GM23338 (cell line): ENCODE measurements around the gene MFAP3. TPM values are rescaled to one million over a fixed set of nuclear protein-coding genes. Genes with fewer than 3 reads are reported as not detected.

Experiments
- ATAC-seq: fragments of 200-7000 bp; cut with Tn5 transposase; 3 replicates; pipeline ENCODE4 v1.9.1; 2020
- DNase-seq: peaks from one replicate; pipeline ENCODE4 v3.0.0-alpha.2; 2015; ENCODE audit warnings: low spot score
- H2AFZ ChIP-seq: fragments of 200-600 bp; sonication (generic); 2 replicates; pipeline ENCODE4 v1.8.0; 2016; ENCODE audit warnings: antibody characterized with exemption, mild to moderate bottlenecking, moderate library complexity
- H3F3A ChIP-seq: fragments of 200-600 bp; sonication (generic); replicated peaks from 2 replicates; pipeline ENCODE4 v1.8.0; 2017; ENCODE audit warnings: antibody characterized with exemption, mixed run types, low read depth
- H3K27ac ChIP-seq: fragments of 200-600 bp; sonication (generic); 2 replicates; pipeline ENCODE4 v1.6.1; 2016; ENCODE audit warnings: low read depth
- H3K27me3 ChIP-seq: fragments of 200-600 bp; sonication (generic); 2 replicates; pipeline ENCODE4 v1.8.0; 2016; ENCODE audit warnings: mild to moderate bottlenecking, mixed run types, moderate library complexity; ENCODE audit not compliant: insufficient read depth
- H3K36me3 ChIP-seq: fragments of 200-600 bp; sonication (generic); 2 replicates; pipeline ENCODE4 v1.8.0; 2016; ENCODE audit warnings: mild to moderate bottlenecking; ENCODE audit not compliant: insufficient read depth
- H3K4me1 ChIP-seq: fragments of 200-600 bp; sonication (generic); 2 replicates; pipeline ENCODE4 v1.8.0; 2016; ENCODE audit warnings: mild to moderate bottlenecking, moderate library complexity; ENCODE audit not compliant: insufficient read depth
- H3K4me2 ChIP-seq: fragments of 200-600 bp; sonication (generic); 2 replicates; pipeline ENCODE4 v1.7.1; 2017; ENCODE audit warnings: mixed run types
- H3K4me3 ChIP-seq: fragments of 200-600 bp; sonication (generic); 2 replicates; pipeline ENCODE4 v1.6.1; 2016; ENCODE audit warnings: mixed run types
- H3K79me2 ChIP-seq: fragments of 200-600 bp; sonication (generic); replicated peaks from 2 replicates; pipeline ENCODE4 v1.8.0; 2017; ENCODE audit warnings: mild to moderate bottlenecking; ENCODE audit not compliant: insufficient read depth
- H3K9me2 ChIP-seq: fragments of 200-600 bp; sonication (generic); 2 replicates; pipeline ENCODE4 v1.8.0; 2017; ENCODE audit not compliant: insufficient read depth
- H4K20me1 ChIP-seq: fragments of 200-600 bp; sonication (generic); replicated peaks from 2 replicates; pipeline ENCODE4 v1.8.0; 2017; ENCODE audit warnings: mild to moderate bottlenecking; ENCODE audit not compliant: insufficient read depth
- H3K27ac Mint-ChIP-seq: 2 replicates; pipeline ENCODE4 v1.8.0; 2020; ENCODE audit warnings: inconsistent platforms, mild to moderate bottlenecking, moderate library complexity, mixed read lengths
- H3K27me3 Mint-ChIP-seq: 3 replicates; pipeline ENCODE4 v1.8.0; 2022; ENCODE audit warnings: low read depth, mild to moderate bottlenecking, moderate library complexity, mixed read lengths, inconsistent platforms; ENCODE audit not compliant: insufficient read depth, poor library complexity
- H3K36me3 Mint-ChIP-seq: 3 replicates; pipeline ENCODE4 v1.8.0; 2021; ENCODE audit warnings: low read depth, mild to moderate bottlenecking, inconsistent platforms, moderate library complexity, mixed read lengths
- H3K4me1 Mint-ChIP-seq: 3 replicates; pipeline ENCODE4 v1.8.0; 2020; ENCODE audit warnings: mild to moderate bottlenecking, inconsistent platforms, mixed read lengths
- H3K4me3 Mint-ChIP-seq: 3 replicates; pipeline ENCODE4 v1.8.0; 2021; ENCODE audit warnings: moderate library complexity, mild to moderate bottlenecking, inconsistent platforms, mixed read lengths
- H3K9me3 Mint-ChIP-seq: 3 replicates; pipeline ENCODE4 v1.8.0; 2020; ENCODE audit warnings: moderate library complexity, mild to moderate bottlenecking, inconsistent platforms, mixed read lengths
- CREB1 ChIP-seq: fragments of 250-450 bp; sonication (Bioruptor Pico); IDR thresholded peaks from 2 replicates; pipeline ENCODE4 v1.5.0; 2020; ENCODE audit warnings: low read depth, mild to moderate bottlenecking, moderate library complexity
- ETS1 ChIP-seq: IDR thresholded peaks from 2 replicates; pipeline ENCODE4 v1.6.1; 2016; ENCODE audit warnings: antibody characterized with exemption
- EZH2 ChIP-seq: fragments of 200-600 bp; sonication (generic); IDR thresholded peaks from one replicate; pipeline ENCODE4 v1.8.0; 2017; ENCODE audit warnings: antibody characterized with exemption, mild to moderate bottlenecking, low read depth; ENCODE audit not compliant: unreplicated experiment
- NANOG ChIP-seq: IDR thresholded peaks from 2 replicates; pipeline ENCODE4 v1.6.1; 2016; ENCODE audit warnings: antibody characterized with exemption, borderline replicate concordance
- REST ChIP-seq: IDR thresholded peaks from one replicate; pipeline ENCODE4 v1.6.1; 2018; ENCODE audit warnings: antibody characterized with exemption; ENCODE audit not compliant: unreplicated experiment
- STAT1 ChIP-seq: IDR thresholded peaks from one replicate; pipeline ENCODE4 v1.6.1; 2016; ENCODE audit warnings: antibody characterized with exemption; ENCODE audit not compliant: unreplicated experiment
- ZNF331 ChIP-seq: fragments of 250-450 bp; sonication (Bioruptor Pico); IDR thresholded peaks from 2 replicates; pipeline ENCODE4 v1.5.0; 2020; ENCODE audit warnings: low read depth, mild to moderate bottlenecking, moderate library complexity
- polyA plus RNA-seq: library from polyadenylated mRNA; unstranded; fragments of >200 nt; fragmentation: Nextera tagmentation; extraction: Ambion mirVana; gene quantifications from 2 replicates; pipeline ENCODE4 v1.2.1, GENCODE V29; 2016
- total RNA-seq: library from RNA; depleted of rRNA; stranded (reverse); fragments of >200 nt; shearing (Covaris generic); gene quantifications from 2 replicates; pipeline ENCODE4 v1.2.3, GENCODE V29; 2014
- TF ChIP-seq, protein P1 (sequence below), 2 experiments: fragments of 200-600 bp in 1 of 2; sonication (generic) in 1 of 2; conservative IDR thresholded peaks; 2 replicates each; pipeline versions ENCODE4 v1.5.1 to v1.6.1; 2016 to 2017; ENCODE audit warnings: antibody characterized with exemption in 2 of 2, low read depth in 2 of 2, mild to moderate bottlenecking in 2 of 2, moderate library complexity in 1 of 2

Gene MFAP3
- total and polyA plus RNA-seq, 2 experiments from 2014 or later = 2.9 to 47.5 TPM

DNA sequence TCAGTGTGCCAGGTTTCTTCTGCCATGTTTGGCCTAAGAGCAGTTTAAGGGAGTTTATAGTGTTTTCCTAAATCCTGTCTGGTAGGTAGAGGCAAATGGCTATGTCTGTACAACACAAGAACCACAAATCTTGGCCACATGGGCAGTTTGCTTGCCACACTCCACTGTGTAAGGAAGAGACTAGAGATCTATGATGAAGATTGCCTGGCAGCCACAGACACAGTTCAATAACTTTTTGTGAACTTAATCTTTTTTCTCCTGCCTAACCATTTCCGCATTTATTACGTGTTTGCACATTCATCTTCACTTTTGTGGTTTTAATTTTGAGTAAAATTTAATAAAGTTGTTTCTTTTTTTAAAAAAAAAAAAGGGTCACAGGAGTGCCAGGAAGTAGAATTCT is 5.8 kb downstream of the MFAP3 start:
- no peak overlapping the region for H2AFZ ChIP-seq
- no peaks in the 10 kb centered on the region for H3K27me3 ChIP-seq
- H3K4me3 Mint-ChIP-seq = no peak overlapping the region
- TF ChIP-seq CREB1 (CRISPR knock-in tag) (no peak), EZH2 (no peak), ETS1 (no peak), REST (no peak), ZNF331 (no peak), NANOG (no peak)
- TF ChIP-seq, protein P1, sequence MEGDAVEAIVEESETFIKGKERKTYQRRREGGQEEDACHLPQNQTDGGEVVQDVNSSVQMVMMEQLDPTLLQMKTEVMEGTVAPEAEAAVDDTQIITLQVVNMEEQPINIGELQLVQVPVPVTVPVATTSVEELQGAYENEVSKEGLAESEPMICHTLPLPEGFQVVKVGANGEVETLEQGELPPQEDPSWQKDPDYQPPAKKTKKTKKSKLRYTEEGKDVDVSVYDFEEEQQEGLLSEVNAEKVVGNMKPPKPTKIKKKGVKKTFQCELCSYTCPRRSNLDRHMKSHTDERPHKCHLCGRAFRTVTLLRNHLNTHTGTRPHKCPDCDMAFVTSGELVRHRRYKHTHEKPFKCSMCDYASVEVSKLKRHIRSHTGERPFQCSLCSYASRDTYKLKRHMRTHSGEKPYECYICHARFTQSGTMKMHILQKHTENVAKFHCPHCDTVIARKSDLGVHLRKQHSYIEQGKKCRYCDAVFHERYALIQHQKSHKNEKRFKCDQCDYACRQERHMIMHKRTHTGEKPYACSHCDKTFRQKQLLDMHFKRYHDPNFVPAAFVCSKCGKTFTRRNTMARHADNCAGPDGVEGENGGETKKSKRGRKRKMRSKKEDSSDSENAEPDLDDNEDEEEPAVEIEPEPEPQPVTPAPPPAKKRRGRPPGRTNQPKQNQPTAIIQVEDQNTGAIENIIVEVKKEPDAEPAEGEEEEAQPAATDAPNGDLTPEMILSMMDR (conservative IDR thresholded peaks at IDR 0.05; ENCODE audit: low read depth in 2 of 2) = no peak
- no peak overlapping the region for H3K4me2 ChIP-seq
- H3K27ac Mint-ChIP-seq = no peak overlapping the region
- H3K4me1 ChIP-seq = peaks cover 8% of the 10 kb centered on the region
- no peaks in the 10 kb centered on the region for H3K36me3 Mint-ChIP-seq
- no peak for DNase-seq
- H3K4me1 Mint-ChIP-seq = peaks cover 2% of the 10 kb centered on the region; the same call in 2 of the 3 replicates
- H4K20me1 ChIP-seq = peaks cover 10% of the 10 kb centered on the region; the same call in 1 of the 2 replicates
- peaks cover 26% of the 10 kb centered on the region for H3K79me2 ChIP-seq
- H3K27ac ChIP-seq = no peak overlapping the region
- no peaks in the 10 kb centered on the region for H3K27me3 Mint-ChIP-seq
- H3F3A ChIP-seq = no peaks in the 10 kb centered on the region
- H3K9me2 ChIP-seq = no peaks in the 10 kb centered on the region
- H3K4me3 ChIP-seq = no peak overlapping the region
- H3K36me3 ChIP-seq = no peaks in the 10 kb centered on the region
- ATAC-seq = no peak
- H3K9me3 Mint-ChIP-seq = no peaks in the 10 kb centered on the region

DNA sequence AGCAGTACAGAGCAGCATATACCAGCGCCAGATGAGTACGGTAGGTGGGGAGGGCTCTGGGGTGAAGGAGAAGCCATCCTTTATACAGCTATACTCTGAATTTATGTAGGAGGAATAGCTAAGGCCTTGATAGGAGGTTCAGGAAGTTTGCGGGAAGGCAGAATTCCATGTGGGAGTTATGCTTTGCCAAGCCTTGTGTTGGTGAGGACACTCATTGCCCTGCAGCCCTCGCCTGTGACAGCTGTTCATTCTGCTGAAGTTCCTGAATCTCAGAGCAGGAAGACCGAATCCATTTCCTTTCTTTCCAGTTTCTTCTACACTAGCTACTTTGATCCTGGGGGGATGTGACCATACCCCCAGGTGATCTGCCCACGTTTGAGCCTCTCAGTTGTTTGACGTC is 7.7 kb downstream of the MFAP3 start:
- H3K4me2 ChIP-seq = no peak overlapping the region
- no peak overlapping the region for H3K4me3 ChIP-seq
- H3K27me3 ChIP-seq = no peaks in the 10 kb centered on the region
- no peak overlapping the region for H2AFZ ChIP-seq
- Mint-ChIP-seq H3K27me3 (no peaks in the 10 kb centered on the region), H3K9me3 (no peaks in the 10 kb centered on the region), H3K27ac (no peak overlapping the region), H3K4me1 (no peaks in the 10 kb centered on the region), H3K36me3 (no peaks in the 10 kb centered on the region), H3K4me3 (no peak overlapping the region)
- ATAC-seq (no peak), DNase-seq (no peak)
- no peaks in the 10 kb centered on the region for H3K4me1 ChIP-seq
- no peaks in the 10 kb centered on the region for H3F3A ChIP-seq
- H3K36me3 ChIP-seq = no peaks in the 10 kb centered on the region
- no peak overlapping the region for H3K27ac ChIP-seq
- H3K79me2 ChIP-seq = peaks cover 9% of the 10 kb centered on the region; the same call in 1 of the 2 replicates
- peaks cover 10% of the 10 kb centered on the region; the same call in 1 of the 2 replicates for H4K20me1 ChIP-seq
- no peaks in the 10 kb centered on the region for H3K9me2 ChIP-seq
- TF ChIP-seq, protein P1 (conservative IDR thresholded peaks at IDR 0.05; ENCODE audit: low read depth in 2 of 2) = no peak
- TF ChIP-seq ETS1 (no peak), NANOG (no peak), STAT1 (no peak)
